Suprapubic skin (tissue), 4 donors: ENCODE measurements around the gene PTPN1. TPM values are rescaled to one million over a fixed set of nuclear protein-coding genes. Genes with fewer than 3 reads are reported as not detected.
"Not testable (repeated sequence)": the region's sequence is repeated elsewhere in the genome, so short reads cannot be mapped to it uniquely, and the experiment has no call there.

Source experiments
- DNase-seq, 2 donors: peaks; one replicate each; pipeline ENCODE4 v3.0.0-alpha.2; 2019; ENCODE audit warnings: low spot score in 2 of 2
- H3K27ac ChIP-seq: fragments of 200-600 bp; sonication (generic); one replicate; pipeline ENCODE4 v1.5.1; 2019
- H3K27me3 ChIP-seq: fragments of 200-600 bp; sonication (generic); one replicate; pipeline ENCODE4 v1.5.1; 2019
- H3K36me3 ChIP-seq: fragments of 200-600 bp; sonication (generic); one replicate; pipeline ENCODE4 v1.5.1; 2019
- H3K4me1 ChIP-seq: fragments of 200-600 bp; sonication (generic); one replicate; pipeline ENCODE4 v1.5.1; 2019
- H3K4me3 ChIP-seq: fragments of 200-600 bp; sonication (generic); one replicate; pipeline ENCODE4 v1.5.1; 2019; ENCODE audit warnings: mild to moderate bottlenecking
- H3K9me3 ChIP-seq: fragments of 200-600 bp; sonication (generic); one replicate; pipeline ENCODE4 v1.5.1; 2019
- CTCF ChIP-seq, 2 donors: fragments of 200-600 bp in 1 of 2; fragments of 450-650 bp in 1 of 2; sonication (generic) in 1 of 2; IDR thresholded peaks; one replicate each; pipeline ENCODE4 v1.5.1; 2016 to 2019; ENCODE audit warnings: antibody characterized with exemption in 2 of 2, mild to moderate bottlenecking in 1 of 2, moderate library complexity in 1 of 2
- EP300 ChIP-seq: sonication (generic); formaldehyde crosslinking; IDR thresholded peaks from one replicate; pipeline ENCODE4 v1.6.1; 2017; ENCODE audit warnings: antibody characterized with exemption
- POLR2A ChIP-seq, 2 donors: fragments of 450-650 bp; IDR thresholded peaks; one replicate each; pipeline ENCODE4 v1.6.1; 2017; ENCODE audit warnings: antibody characterized with exemption in 2 of 2, mild to moderate bottlenecking in 2 of 2, moderate library complexity in 2 of 2
- POLR2AphosphoS5 ChIP-seq, 3 donors: sonication (generic); formaldehyde crosslinking; IDR thresholded peaks; one replicate each; pipeline ENCODE4 v1.6.1; 2017; ENCODE audit warnings: antibody characterized with exemption in 3 of 3
- WGBS: methylation state at CpG from one replicate; pipeline ENCODE4 v1.1.5; 2018; 5-methylcytosine and 5-hydroxymethylcytosine counted together
- total RNA-seq, 4 donors: library from RNA; depleted of rRNA; stranded (reverse); fragments of >200 nt; gene quantifications; one replicate each; pipeline ENCODE4 v1.1.0, GENCODE V29; 2016

Gene PTPN1
- total RNA-seq, 4 donors from 2014 or later = 33.4 to 40.9 (median 36.2) TPM

DNA sequence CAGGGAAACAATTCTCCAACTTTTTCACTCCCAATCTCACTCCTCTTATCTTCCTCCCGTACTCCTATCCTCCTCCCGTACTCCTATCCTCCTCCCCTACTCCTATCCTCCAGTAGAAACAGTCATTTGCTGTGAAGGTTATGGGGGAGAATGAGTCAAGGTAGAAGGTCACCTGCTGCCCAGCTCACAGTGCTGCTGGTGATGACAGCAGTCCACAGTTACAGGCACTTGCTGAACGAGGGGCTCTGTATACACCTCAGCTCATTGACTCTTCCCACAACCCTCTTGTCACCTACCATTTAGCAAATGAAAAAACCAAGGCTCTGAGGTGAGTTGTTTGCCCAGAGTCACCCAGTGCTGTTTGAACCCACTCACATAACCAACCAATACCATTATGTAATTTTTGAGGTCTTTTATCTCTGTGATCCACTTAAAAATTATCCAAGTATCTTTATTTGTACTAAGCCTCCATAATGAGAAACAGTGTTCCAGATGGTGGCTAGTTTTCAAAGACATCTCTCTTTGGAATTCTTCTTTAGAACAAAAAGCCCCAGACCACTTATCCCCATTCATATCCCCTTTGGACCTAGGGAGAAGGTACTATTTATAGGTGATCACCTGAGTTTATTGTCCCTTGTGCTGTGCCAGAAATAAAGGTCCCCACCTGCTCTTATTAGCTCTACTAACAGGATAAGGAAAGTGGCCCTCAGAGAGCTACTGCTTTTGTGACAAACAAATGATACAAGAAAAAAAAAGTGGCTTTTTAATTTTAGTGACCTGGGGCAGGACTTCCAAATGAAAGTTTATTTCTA, 53.2 kb downstream of the PTPN1 start:
- H3K36me3 ChIP-seq = peaks cover 31% of the 10 kb centered on the region
- H3K27me3 ChIP-seq = no peaks in the 10 kb centered on the region
- TF ChIP-seq EP300 = no peak
- TF ChIP-seq POLR2A (IDR thresholded peaks at IDR 0.05) = no peak
- no peak overlapping the region for H3K4me3 ChIP-seq
- 97% methylated on average over 3 of the region's 3 CpGs for WGBS
- no peaks in the 10 kb centered on the region for H3K9me3 ChIP-seq
- peaks cover 26% of the 10 kb centered on the region for H3K4me1 ChIP-seq
- H3K27ac ChIP-seq = no peak overlapping the region
- no peak for DNase-seq

GRCh38 chr20:50565383-50565782, 55.2 kb downstream of the PTPN1 start:
- no peaks in the 10 kb centered on the region for H3K9me3 ChIP-seq
- 76% methylated on average over 2 of the region's 2 CpGs for WGBS
- no peaks in the 10 kb centered on the region for H3K27me3 ChIP-seq
- DNase-seq = no peak
- peaks cover 47% of the 10 kb centered on the region for H3K36me3 ChIP-seq
- peaks cover 24% of the 10 kb centered on the region for H3K4me1 ChIP-seq
- TF ChIP-seq CTCF (IDR thresholded peaks at IDR 0.05) (no peak), POLR2AphosphoS5 (IDR thresholded peaks at IDR 0.05) (no peak)
- H3K4me3 ChIP-seq = no peak overlapping the region
- H3K27ac ChIP-seq = no peak overlapping the region

DNA sequence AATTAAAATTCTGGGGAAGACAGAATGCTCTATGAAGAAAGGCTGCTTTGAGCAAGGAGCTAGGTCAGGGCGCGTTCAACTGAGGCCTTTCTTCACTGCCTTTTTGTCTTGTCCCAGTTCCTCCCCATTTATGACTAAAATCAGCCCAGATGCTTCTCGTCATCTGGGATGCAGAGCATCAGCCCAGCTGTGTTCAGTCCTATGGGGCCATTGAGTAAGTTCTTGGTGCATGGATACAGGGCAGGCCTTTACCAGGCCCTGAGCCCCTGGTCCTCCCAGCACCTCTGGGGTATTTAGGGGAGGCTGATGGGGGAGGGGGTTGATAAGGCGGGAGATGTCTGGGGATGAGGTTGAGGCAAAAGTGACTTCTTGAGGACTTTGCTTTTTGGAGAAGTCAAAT, 55.7 kb downstream of the PTPN1 start:
- Histone ChIP-seq H3K36me3 (peaks cover 47% of the 10 kb centered on the region), H3K4me1 (peaks cover 22% of the 10 kb centered on the region), H3K9me3 (no peaks in the 10 kb centered on the region), H3K27me3 (no peaks in the 10 kb centered on the region), H3K27ac (no peak overlapping the region), H3K4me3 (no peak overlapping the region)
- 84% methylated on average over 4 of the region's 4 CpGs for WGBS
- DNase-seq = no peak
- TF ChIP-seq CTCF (IDR thresholded peaks at IDR 0.05) = no peak
- TF ChIP-seq POLR2AphosphoS5 (IDR thresholded peaks at IDR 0.05) = no peak
- TF ChIP-seq POLR2A (IDR thresholded peaks at IDR 0.05) = no peak
- no peak for TF ChIP-seq EP300

GRCh38 chr20:50567860-50568548, 57.8 kb downstream of the PTPN1 start:
- Histone ChIP-seq H3K27me3 (no peaks in the 10 kb centered on the region), H3K27ac (no peak overlapping the region), H3K9me3 (no peaks in the 10 kb centered on the region), H3K4me3 (no peak overlapping the region), H3K4me1 (peaks cover 17% of the 10 kb centered on the region), H3K36me3 (peaks cover 39% of the 10 kb centered on the region)
- WGBS = 90% methylated on average over 18 of the region's 18 CpGs
- DNase-seq = peak in 1 of 2 donors; percentile 63
- TF ChIP-seq POLR2A (IDR thresholded peaks at IDR 0.05) = no peak
- no peak for TF ChIP-seq EP300
- no peak for TF ChIP-seq CTCF (IDR thresholded peaks at IDR 0.05)
- TF ChIP-seq POLR2AphosphoS5 (IDR thresholded peaks at IDR 0.05) = no peak

GRCh38 chr20:50568549-50568942, 58.4 kb downstream of the PTPN1 start:
- TF ChIP-seq EP300 (no peak), CTCF (IDR thresholded peaks at IDR 0.05) (no peak), POLR2A (IDR thresholded peaks at IDR 0.05) (no peak), POLR2AphosphoS5 (IDR thresholded peaks at IDR 0.05) (no peak)
- Histone ChIP-seq H3K4me3 (no peak overlapping the region), H3K36me3 (peaks cover 33% of the 10 kb centered on the region), H3K27ac (no peak overlapping the region), H3K27me3 (no peaks in the 10 kb centered on the region), H3K4me1 (peaks cover 20% of the 10 kb centered on the region), H3K9me3 (no peaks in the 10 kb centered on the region)
- WGBS = 61% methylated on average over 11 of the region's 11 CpGs
- peak in 1 of 2 donors; percentile 40 for DNase-seq

- not testable (repeated sequence) for H3K4me3 ChIP-seq
- Histone ChIP-seq H3K4me1 (peaks cover 20% of the 10 kb centered on the region), H3K36me3 (peaks cover 40% of the 10 kb centered on the region)
Measured at GRCh38 chr20:50569487-50569863, 59.3 kb downstream of the PTPN1 start.

More at GRCh38 chr20:50569487-50569863, 59.3 kb downstream of the PTPN1 start:
- H3K27ac ChIP-seq, H3K27me3 ChIP-seq, DNase-seq, H3K9me3 ChIP-seq: not testable (repeated sequence)
- WGBS = 97% methylated on average over 7 of the region's 7 CpGs
